Measurements from ENCODE around the gene RABGGTA. TPM values are rescaled to one million over a fixed set of nuclear protein-coding genes. Genes with fewer than 3 reads are reported as not detected.

RABGGTA gene
- total and polyA plus RNA-seq, 10 of the 15 experiments (the other 5 are each of a cell fraction or from before 2014, with no cell fraction given), result 19.1 to 75.6 (median 46.9) TPM

GRCh38 chr14:24232121-24232644 is 39.2 kb downstream of the RABGGTA start, which contains the start of gene NEDD8 (continued):
- TF ChIP-seq RELA (IDR thresholded peaks at IDR 0.05; ENCODE audit: borderline replicate concordance, partially characterized antibody) (no peak), ZNF24 (IDR thresholded peaks at IDR 0.05) (no peak), ATF3 (IDR thresholded peaks at IDR 0.05; ENCODE audit: borderline replicate concordance, extremely low read depth, low read depth, low read length) (no peak; the same call in 1 of the 2 replicates), ZNF592 (IDR thresholded peaks at IDR 0.05) (no peak), FOXM1 (IDR thresholded peaks at IDR 0.05; ENCODE audit: low read depth, low read length) (no peak), SMARCA5 (IDR thresholded peaks at IDR 0.05) (no peak), EZH2 (IDR thresholded peaks at IDR 0.05; ENCODE audit: borderline replicate concordance, control insufficient read depth, low read depth, low read length) (no peak), USF2 (IDR thresholded peaks at IDR 0.05; ENCODE audit: borderline replicate concordance, low read depth, low read length) (no peak), ZNF274 (IDR thresholded peaks at IDR 0.05; ENCODE audit: insufficient read depth, insufficient read length) (no peak), PAX8 (IDR thresholded peaks at IDR 0.05) (no peak), PML (IDR thresholded peaks at IDR 0.05; ENCODE audit: low read length) (0 out of 2 replicates have a peak, but pooled peaks have one; percentile 5), EGR1 (IDR thresholded peaks at IDR 0.05; ENCODE audit: borderline replicate concordance in 1 of 2, low read depth in 2 of 2, low read length in 2 of 2) (no peak; a peak in 1 of 3 replicates), MEF2B (IDR thresholded peaks at IDR 0.05; ENCODE audit: partially characterized antibody, poor library complexity, severe bottlenecking) (peak; percentile 70), CEBPB (IDR thresholded peaks at IDR 0.05; ENCODE audit: borderline replicate concordance in 1 of 2, low read depth in 2 of 2, low read length in 2 of 2) (no peak), POLR2AphosphoS5 (IDR thresholded peaks at IDR 0.05; ENCODE audit: low read length) (no peak; the same call in 1 of the 2 replicates), IRF4 (IDR thresholded peaks at IDR 0.05; ENCODE audit: low read depth, low read length) (no peak), JUNB (IDR thresholded peaks at IDR 0.05) (no peak), ESRRA (IDR thresholded peaks at IDR 0.05; ENCODE audit: low read length) (no peak), ZBED1 (IDR thresholded peaks at IDR 0.05; ENCODE audit: borderline replicate concordance) (no peak)
- TF ChIP-seq, protein P1, sequence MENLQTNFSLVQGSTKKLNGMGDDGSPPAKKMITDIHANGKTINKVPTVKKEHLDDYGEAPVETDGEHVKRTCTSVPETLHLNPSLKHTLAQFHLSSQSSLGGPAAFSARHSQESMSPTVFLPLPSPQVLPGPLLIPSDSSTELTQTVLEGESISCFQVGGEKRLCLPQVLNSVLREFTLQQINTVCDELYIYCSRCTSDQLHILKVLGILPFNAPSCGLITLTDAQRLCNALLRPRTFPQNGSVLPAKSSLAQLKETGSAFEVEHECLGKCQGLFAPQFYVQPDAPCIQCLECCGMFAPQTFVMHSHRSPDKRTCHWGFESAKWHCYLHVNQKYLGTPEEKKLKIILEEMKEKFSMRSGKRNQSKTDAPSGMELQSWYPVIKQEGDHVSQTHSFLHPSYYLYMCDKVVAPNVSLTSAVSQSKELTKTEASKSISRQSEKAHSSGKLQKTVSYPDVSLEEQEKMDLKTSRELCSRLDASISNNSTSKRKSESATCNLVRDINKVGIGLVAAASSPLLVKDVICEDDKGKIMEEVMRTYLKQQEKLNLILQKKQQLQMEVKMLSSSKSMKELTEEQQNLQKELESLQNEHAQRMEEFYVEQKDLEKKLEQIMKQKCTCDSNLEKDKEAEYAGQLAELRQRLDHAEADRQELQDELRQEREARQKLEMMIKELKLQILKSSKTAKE (IDR thresholded peaks at IDR 0.05; ENCODE audit: low read depth, poor library complexity, severe bottlenecking), result no peak

All from GM12878 (cell line).